Activated CD8-positive, alpha-beta T cell treated with anti-CD3 and anti-CD28 coated beads for 36 hours (primary cell): ENCODE data around the gene ZFYVE9. TPM values are rescaled to one million over a fixed set of nuclear protein-coding genes. Genes with fewer than 3 reads are reported as not detected.

Source experiments
- ATAC-seq: fragments of 200-7000 bp; cut with Tn5 transposase; one replicate; pipeline ENCODE4 v1.10.0; 2021; ENCODE audit warnings: mild to moderate bottlenecking, moderate library complexity
- CTCF ChIA-PET: fragments of 350-600 bp; sonication (Branson Sonifier 250); formaldehyde crosslinking; loops from one replicate; lab custom pipeline; 2021; ENCODE audit warnings: antibody characterized with exemption; lab: Charles Lee
- POLR2A ChIA-PET: fragments of 350-600 bp; sonication (Branson Sonifier 250); formaldehyde crosslinking; loops from one replicate; lab custom pipeline; 2021; ENCODE audit warnings: antibody characterized with exemption; lab: Charles Lee
- DNase-seq: peaks from one replicate; pipeline ENCODE4 v3.0.0-alpha.2; 2020
- H3K27ac Mint-ChIP-seq: one replicate; pipeline ENCODE4 v1.8.0; 2021; ENCODE audit warnings: mild to moderate bottlenecking, mixed read lengths
- H3K27me3 Mint-ChIP-seq: one replicate; pipeline ENCODE4 v1.8.0; 2021; ENCODE audit warnings: mixed read lengths
- H3K36me3 Mint-ChIP-seq: one replicate; pipeline ENCODE4 v1.8.0; 2021; ENCODE audit warnings: low read depth, mixed read lengths
- H3K4me1 Mint-ChIP-seq: one replicate; pipeline ENCODE4 v1.8.0; 2021; ENCODE audit warnings: low read depth, mixed read lengths
- H3K4me3 Mint-ChIP-seq: one replicate; pipeline ENCODE4 v1.8.0; 2021; ENCODE audit warnings: mild to moderate bottlenecking, moderate library complexity, mixed read lengths
- H3K9me3 Mint-ChIP-seq: one replicate; pipeline ENCODE4 v1.8.0; 2021; ENCODE audit warnings: mixed read lengths
- CTCF ChIP-seq: fragments of 200-600 bp; IDR thresholded peaks from one replicate; pipeline ENCODE4 v1.8.0; 2022; ENCODE audit warnings: antibody characterized with exemption, mild to moderate bottlenecking
- intact Hi-C: fragments of 100-400 bp; cut with micrococcal nuclease; formaldehyde crosslinking; loops from one replicate; pipeline ENCODE4 v1.10.0; 2022
- total RNA-seq, 2 experiments: library from RNA; stranded (reverse); gene quantifications; one replicate each; pipeline ENCODE4 v1.2.3, GENCODE V29; 2021

ZFYVE9 gene
- total RNA-seq, 2 experiments from 2014 or later = 5.0 to 5.6 TPM

GRCh38 chr1:52102336-52103013, 39.4 kb upstream of the ZFYVE9 start:
- POLR2A ChIA-PET = no interaction called here
- ATAC-seq = peak; percentile 49
- intact Hi-C loops = no loop called here
- CTCF ChIA-PET = no interaction called here
- Mint-ChIP-seq H3K36me3 (no peaks in the 10 kb centered on the region), H3K27ac (no peak overlapping the region), H3K27me3 (peaks cover 1% of the 10 kb centered on the region), H3K4me3 (no peak overlapping the region), H3K9me3 (no peaks in the 10 kb centered on the region), H3K4me1 (peaks cover 7% of the 10 kb centered on the region)
- DNase-seq = peak; percentile 19
- TF ChIP-seq CTCF = no peak

- DNase-seq (no peak), ATAC-seq (no peak)
- Mint-ChIP-seq H3K27ac (no peak overlapping the region), H3K27me3 (no peaks in the 10 kb centered on the region), H3K4me1 (no peaks in the 10 kb centered on the region), H3K4me3 (no peak overlapping the region), H3K9me3 (no peaks in the 10 kb centered on the region), H3K36me3 (no peaks in the 10 kb centered on the region)
- TF ChIP-seq CTCF = no peak
- ChIA-PET POLR2A (interaction anchor here (0.6 kb wide), 1 partner anchor 720 kb away, joined by 3 read pairs; no protein-coding TSS in a partner anchor), CTCF (interaction anchor here (0.7 kb wide), 1 partner anchor 15 kb away, joined by 3 read pairs; no protein-coding TSS in a partner anchor)
- intact Hi-C loops = no loop called here
Observed at GRCh38 chr1:52111492-52111891, 30.4 kb upstream of the ZFYVE9 start.

GRCh38 chr1:52112489-52112888, 29.4 kb upstream of the ZFYVE9 start:
- no peak overlapping the region for H3K27ac Mint-ChIP-seq
- TF ChIP-seq CTCF = no peak
- no peaks in the 10 kb centered on the region for H3K9me3 Mint-ChIP-seq
- ChIA-PET POLR2A (interaction anchor here (0.7 kb wide), 1 partner anchor 352 kb away, joined by 4 read pairs; no protein-coding TSS in a partner anchor), CTCF (interaction anchor here (0.6 to 1.5 kb wide), 2 partner anchors 33 to 50 kb away, joined by 3 read pairs; no protein-coding TSS in a partner anchor)
- H3K4me1 Mint-ChIP-seq = no peaks in the 10 kb centered on the region
- intact Hi-C loops = no loop called here
- H3K27me3 Mint-ChIP-seq = peaks cover 1% of the 10 kb centered on the region
- no peak overlapping the region for H3K4me3 Mint-ChIP-seq
- ATAC-seq = no peak
- DNase-seq = no peak
- no peaks in the 10 kb centered on the region for H3K36me3 Mint-ChIP-seq

- POLR2A ChIA-PET = no interaction called here
- intact Hi-C loops = no loop called here
- Mint-ChIP-seq H3K9me3 (no peaks in the 10 kb centered on the region), H3K27ac (no peak overlapping the region), H3K27me3 (peaks cover 5% of the 10 kb centered on the region), H3K4me3 (no peak overlapping the region), H3K36me3 (no peaks in the 10 kb centered on the region), H3K4me1 (no peaks in the 10 kb centered on the region)
- ATAC-seq (no peak), DNase-seq (no peak)
- TF ChIP-seq CTCF = no peak
- CTCF ChIA-PET = interaction anchor here (1.4 kb wide), 1 partner anchor 177 kb away, joined by 4 read pairs; no protein-coding TSS in a partner anchor
Observed at GRCh38 chr1:52119301-52120079, 22.4 kb upstream of the ZFYVE9 start.

GRCh38 chr1:52122384-52122783, 19.5 kb upstream of the ZFYVE9 start:
- intact Hi-C loops = no loop called here
- Mint-ChIP-seq H3K27me3 (peaks cover 9% of the 10 kb centered on the region), H3K9me3 (no peaks in the 10 kb centered on the region), H3K27ac (no peak overlapping the region), H3K36me3 (no peaks in the 10 kb centered on the region), H3K4me3 (no peak overlapping the region), H3K4me1 (peaks cover 5% of the 10 kb centered on the region)
- ATAC-seq (no peak), DNase-seq (no peak)
- POLR2A ChIA-PET = no interaction called here
- CTCF ChIA-PET = no interaction called here
- no peak for TF ChIP-seq CTCF
